Renal cortical epithelial cell (primary cell): Measurements from ENCODE around the gene JAG2. TPM values are rescaled to one million over a fixed set of nuclear protein-coding genes. Genes with fewer than 3 reads are reported as not detected.

Experiments used
- DNase-seq: peaks from one replicate; pipeline ENCODE4 v3.0.0-alpha.2; 2011; ENCODE audit warnings: low read depth
- total RNA-seq: library from RNA; depleted of rRNA; stranded (reverse); fragments of >200 nt; gene quantifications from 2 replicates; pipeline ENCODE4 v1.2.3, GENCODE V29; 2014

The JAG2 gene
- total RNA-seq, 1 donor from 2014 or later: 4.2 TPM

GRCh38 chr14:105203701-105204100 is 35.1 kb upstream of the JAG2 start:
- DNase-seq: no peak

GRCh38 chr14:105203057-105203531 is 34.5 kb upstream of the JAG2 start:
- DNase-seq: no peak

- no peak for DNase-seq
These were observed 33.4 kb upstream of the JAG2 start for GRCh38 chr14:105201925-105202513.

- no peak for DNase-seq
These were observed 32.8 kb upstream of the JAG2 start for GRCh38 chr14:105201156-105201924.

- DNase-seq: no peak
These were observed 32.1 kb upstream of the JAG2 start for GRCh38 chr14:105200641-105201040.

- DNase-seq: no peak
These were observed 31.5 kb upstream of the JAG2 start for GRCh38 chr14:105200074-105200473.

GRCh38 chr14:105199093-105199492 is 30.5 kb upstream of the JAG2 start:
- DNase-seq: no peak

- DNase-seq: no peak
These were observed 30.0 kb upstream of the JAG2 start for GRCh38 chr14:105198588-105198987.

- no peak for DNase-seq
These were observed 28.6 kb upstream of the JAG2 start for GRCh38 chr14:105197211-105197641.

- no peak for DNase-seq
These were observed 27.8 kb upstream of the JAG2 start for GRCh38 chr14:105196265-105196960.

GRCh38 chr14:105195522-105196264 is 27.1 kb upstream of the JAG2 start:
- no peak for DNase-seq

GRCh38 chr14:105195051-105195450 is 26.5 kb upstream of the JAG2 start:
- no peak for DNase-seq

- peak; percentile 24 for DNase-seq
These were observed 25.6 kb upstream of the JAG2 start for GRCh38 chr14:105193916-105194782.

- DNase-seq: no peak
These were observed 24.5 kb upstream of the JAG2 start for GRCh38 chr14:105192866-105193731.

GRCh38 chr14:105187935-105188524 is 19.5 kb upstream of the JAG2 start:
- no peak for DNase-seq

- DNase-seq: no peak
These were observed 18.5 kb upstream of the JAG2 start for GRCh38 chr14:105187116-105187515.

GRCh38 chr14:105185973-105186372 is 17.4 kb upstream of the JAG2 start:
- no peak for DNase-seq

GRCh38 chr14:105185001-105185400 is 16.4 kb upstream of the JAG2 start:
- no peak for DNase-seq

GRCh38 chr14:105184461-105184860 is 15.9 kb upstream of the JAG2 start:
- no peak for DNase-seq
